KBM-7 (cell line): ENCODE measurements around the gene EEF2.

Experiments used
- DNase-seq: peaks from one replicate; pipeline ENCODE4 v3.0.0-alpha.2; 2015
- in situ Hi-C: fragments of 300-500 bp; cut with MboI; formaldehyde crosslinking; loops from 2 replicates; pipeline ENCODE4 v1.14.3; 2020; ENCODE audit warnings: low sequenced_read_pairs, low pct_unique_long_range_greater_than_20kb, mixed read lengths

The EEF2 gene

GRCh38 chr19:3984908-3985642, at the start of gene EEF2:
Gene EEF2 (minus strand): TSS chr19:3985463. CDS start chr19:3985380, 83 bp downstream.
- peak; percentile 87 for DNase-seq
- in situ Hi-C loops: no loop called here

- in situ Hi-C loops: no loop called here
- no peak for DNase-seq
Measured at GRCh38 chr19:4034048-4035017, 49.1 kb upstream of the EEF2 start.

DNA sequence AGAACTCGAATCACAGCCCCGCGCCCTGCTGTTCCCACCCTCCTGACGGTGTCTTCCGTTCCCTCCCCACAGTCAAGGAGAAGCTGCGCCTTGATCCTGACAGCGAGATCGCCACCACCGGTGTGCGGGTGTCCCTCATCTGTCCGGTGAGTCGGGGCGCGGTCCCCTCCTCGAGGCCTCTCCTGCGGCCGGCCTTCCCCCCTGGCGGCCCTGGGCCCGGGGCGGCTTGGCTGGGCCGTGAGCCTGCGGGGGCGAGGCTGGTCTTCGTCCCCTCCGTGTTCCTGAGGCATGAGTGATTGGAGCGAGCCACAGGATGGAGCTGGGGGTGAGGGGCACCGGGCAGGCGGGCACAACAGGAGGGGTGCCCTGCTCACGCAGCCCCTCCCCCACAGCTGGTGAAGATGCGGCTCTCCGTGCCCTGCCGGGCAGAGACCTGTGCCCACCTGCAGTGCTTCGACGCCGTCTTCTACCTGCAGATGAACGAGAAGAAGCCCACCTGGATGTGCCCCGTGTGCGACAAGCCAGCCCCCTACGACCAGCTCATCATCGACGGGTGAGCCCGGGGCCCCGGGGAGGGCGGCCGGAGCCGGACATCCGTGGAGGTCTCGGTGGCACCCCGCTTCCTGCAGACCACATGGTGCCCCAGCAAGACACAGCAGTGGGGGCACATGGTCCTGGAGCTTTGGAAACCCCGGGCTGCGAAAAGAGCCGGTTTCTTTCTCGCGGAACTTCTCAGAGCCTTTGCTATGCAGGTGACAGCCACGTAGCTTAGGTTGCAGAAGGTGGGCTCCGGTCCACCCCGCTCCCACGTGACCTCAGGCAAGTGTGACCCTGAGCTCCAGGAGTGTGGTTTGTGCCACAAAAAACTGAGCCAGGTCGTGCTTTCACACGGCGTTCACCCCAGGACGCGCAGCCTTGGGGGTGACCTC, 48.0 kb upstream of the EEF2 start:
- in situ Hi-C loops: no loop called here
- no peak for DNase-seq

- in situ Hi-C loops: no loop called here
- no peak for DNase-seq
Measured at GRCh38 chr19:4032436-4032835, 47.2 kb upstream of the EEF2 start.

GRCh38 chr19:4031420-4031819, 46.2 kb upstream of the EEF2 start:
- no peak for DNase-seq
- in situ Hi-C loops: no loop called here

DNA sequence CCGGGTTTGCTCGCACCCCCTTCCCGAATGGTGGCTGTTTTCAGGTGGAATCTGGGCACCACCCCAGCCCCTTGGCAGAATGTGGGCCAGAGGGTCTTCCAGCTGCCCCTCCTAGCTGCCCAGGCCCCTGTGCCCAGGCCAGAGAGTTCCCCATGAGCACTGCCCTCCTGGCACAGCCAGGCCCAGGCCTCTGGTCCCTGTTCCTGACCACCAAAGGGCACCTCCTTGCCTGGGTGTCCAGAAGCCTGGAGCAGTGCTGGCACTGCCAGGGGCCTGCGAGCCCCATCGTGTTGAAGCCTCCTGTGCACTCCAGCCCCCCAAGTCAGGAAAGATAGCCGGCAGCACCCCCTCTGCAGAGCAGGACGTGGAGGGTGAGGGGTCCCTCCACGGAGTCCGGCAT, 45.7 kb upstream of the EEF2 start:
- DNase-seq: no peak
- in situ Hi-C loops: no loop called here

GRCh38 chr19:4030552-4030951, 45.3 kb upstream of the EEF2 start:
- in situ Hi-C loops: no loop called here
- DNase-seq: no peak

DNA sequence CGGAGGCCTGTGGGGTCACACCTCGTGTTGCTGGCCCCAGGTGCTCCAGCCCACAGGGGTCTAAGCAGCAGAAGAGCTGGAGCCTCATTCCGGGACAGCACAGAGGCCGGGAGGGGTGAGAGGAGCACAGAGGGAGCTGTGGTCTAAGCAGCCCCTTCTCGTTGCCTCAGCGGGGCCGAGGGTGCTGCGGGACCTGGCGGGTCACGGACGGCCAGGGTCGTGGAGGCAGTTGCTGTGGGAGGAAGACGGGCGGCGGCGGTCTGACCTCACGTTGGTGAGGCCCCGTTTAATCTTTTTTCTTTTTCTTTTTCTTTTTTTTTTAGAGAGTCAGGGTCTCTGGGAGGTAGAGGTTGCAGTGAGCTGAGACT, 44.0 kb upstream of the EEF2 start:
- in situ Hi-C loops: no loop called here
- no peak for DNase-seq

GRCh38 chr19:4028334-4029246, 43.3 kb upstream of the EEF2 start:
- DNase-seq: no peak

DNA sequence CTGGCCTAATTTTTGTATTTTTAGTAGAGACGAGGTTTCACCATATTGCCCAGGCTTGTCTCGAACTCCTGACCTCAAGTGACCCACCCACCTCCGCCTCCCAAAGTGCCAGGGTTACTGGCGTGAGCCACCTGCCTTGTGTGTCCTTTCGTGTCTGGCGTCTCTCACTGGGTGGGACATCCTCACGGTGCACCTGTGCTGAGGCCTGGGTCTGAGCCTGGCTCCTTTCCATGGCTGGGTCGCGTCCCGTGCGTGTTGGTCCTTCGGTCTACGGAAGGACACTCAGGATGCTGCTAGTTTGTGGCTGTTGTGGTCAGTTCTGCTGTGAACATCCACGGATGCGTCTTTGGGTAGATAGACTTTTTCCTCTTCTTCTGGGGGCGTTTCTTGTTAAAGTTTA, 41.9 kb upstream of the EEF2 start:
- DNase-seq: no peak
- in situ Hi-C loops: no loop called here

More at GRCh38 chr19:4028334-4029246, 43.3 kb upstream of the EEF2 start:
- in situ Hi-C loops: no loop called here

DNA sequence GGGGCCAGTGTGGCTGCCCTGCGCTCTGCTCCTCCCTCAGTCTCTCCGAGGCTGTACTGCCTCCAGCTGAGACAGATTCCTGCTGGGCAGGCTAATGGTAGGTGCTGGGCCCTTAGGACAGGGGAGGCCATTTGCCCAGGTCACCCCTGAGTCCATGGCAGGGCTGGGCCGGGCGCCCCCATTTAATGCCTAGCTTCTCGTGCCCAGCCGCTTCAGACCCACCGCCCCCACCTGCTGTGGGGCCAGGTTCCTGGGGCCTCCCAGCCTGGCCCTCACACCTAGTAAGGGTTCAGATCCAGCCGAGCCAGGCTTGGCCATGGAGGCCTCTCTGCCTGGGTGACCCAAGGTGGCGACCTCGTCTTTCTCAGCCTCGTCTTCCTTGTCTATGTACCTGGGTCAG, 40.1 kb upstream of the EEF2 start:
- in situ Hi-C loops: no loop called here
- DNase-seq: no peak

DNA sequence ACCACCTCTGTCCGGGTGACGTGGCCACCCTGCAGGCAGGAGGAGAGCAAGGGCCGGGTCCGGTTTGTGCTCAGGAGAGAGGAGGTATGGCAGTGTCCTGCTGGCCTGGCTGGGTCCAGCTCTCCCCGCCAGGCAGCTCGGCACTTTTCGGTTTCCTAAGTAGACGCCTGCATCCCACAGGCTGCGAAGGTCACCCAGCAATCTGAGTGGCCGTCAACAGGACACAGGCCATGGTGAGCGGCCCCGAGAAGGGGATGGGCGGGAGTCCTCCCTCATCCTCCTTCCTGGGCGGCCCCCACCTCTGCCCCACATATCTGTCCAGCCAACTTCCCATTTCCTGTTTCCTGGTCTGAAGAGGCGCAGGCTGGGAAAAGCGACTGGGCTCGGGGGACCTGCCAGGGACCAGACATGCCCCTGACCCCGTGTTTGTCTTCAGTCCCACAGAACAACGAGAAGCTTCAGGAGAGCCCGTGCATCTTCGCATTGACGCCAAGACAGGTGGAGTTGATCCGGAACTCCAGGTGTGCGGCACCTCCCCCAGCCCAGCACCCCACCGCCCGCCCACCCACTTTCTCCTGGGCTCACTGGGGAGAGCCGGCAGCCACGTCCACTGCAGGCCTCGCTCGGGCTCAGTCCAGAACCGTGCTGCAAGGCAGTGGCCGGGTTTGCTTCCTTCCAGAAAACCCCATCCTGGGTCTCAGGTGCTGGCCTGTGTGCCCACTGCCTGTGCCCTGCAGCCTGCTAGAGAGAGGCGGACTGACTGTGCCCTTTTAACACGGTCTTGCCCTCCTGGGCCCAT, 38.5 kb upstream of the EEF2 start:
- in situ Hi-C loops: no loop called here
- no peak for DNase-seq

GRCh38 chr19:4019578-4019977, 34.3 kb upstream of the EEF2 start:
- no peak for DNase-seq

GRCh38 chr19:4018775-4019504, 33.7 kb upstream of the EEF2 start:
- no peak for DNase-seq
- in situ Hi-C loops: no loop called here

More at GRCh38 chr19:4019578-4019977, 34.3 kb upstream of the EEF2 start:
- in situ Hi-C loops: no loop called here

DNA sequence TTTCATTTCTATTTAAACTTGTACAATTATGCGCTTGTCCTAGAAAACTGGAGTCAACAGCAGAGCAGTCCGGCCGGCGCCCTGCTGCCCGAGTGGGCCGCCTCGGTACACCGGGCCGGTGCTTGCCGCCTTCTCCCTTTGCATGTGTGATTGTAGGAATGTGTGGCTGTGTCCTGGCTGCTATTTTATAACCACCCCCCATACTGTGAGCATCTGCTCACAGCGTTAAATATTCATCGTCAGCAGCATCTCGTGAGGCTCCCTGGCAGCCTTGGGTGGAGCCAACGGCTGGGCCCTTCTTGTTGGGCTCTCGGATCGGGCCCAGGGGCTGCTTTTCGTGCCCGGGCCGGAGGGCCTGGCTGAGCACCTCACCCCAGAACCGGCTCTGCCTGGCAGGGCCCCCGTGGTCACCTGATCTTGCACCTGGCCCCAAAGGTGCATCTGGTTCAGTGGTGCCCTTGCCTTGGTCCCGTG, 32.9 kb upstream of the EEF2 start:
- in situ Hi-C loops: no loop called here
- no peak for DNase-seq

- DNase-seq: no peak
- in situ Hi-C loops: no loop called here
Measured at GRCh38 chr19:4016903-4017638, 31.8 kb upstream of the EEF2 start.
